IPS DF 4.7 (cell line): ENCODE measurements around the gene STON1.
"Not testable (repeated sequence)": the region's sequence is repeated elsewhere in the genome, so short reads cannot be mapped to it uniquely, and the experiment has no call there.

Experiments used
- DNase-seq: peaks from one replicate; pipeline ENCODE4 v3.0.0-alpha.2; 2013; ENCODE audit warnings: low spot score; ENCODE audit errors: extremely low read depth

Gene STON1

DNA sequence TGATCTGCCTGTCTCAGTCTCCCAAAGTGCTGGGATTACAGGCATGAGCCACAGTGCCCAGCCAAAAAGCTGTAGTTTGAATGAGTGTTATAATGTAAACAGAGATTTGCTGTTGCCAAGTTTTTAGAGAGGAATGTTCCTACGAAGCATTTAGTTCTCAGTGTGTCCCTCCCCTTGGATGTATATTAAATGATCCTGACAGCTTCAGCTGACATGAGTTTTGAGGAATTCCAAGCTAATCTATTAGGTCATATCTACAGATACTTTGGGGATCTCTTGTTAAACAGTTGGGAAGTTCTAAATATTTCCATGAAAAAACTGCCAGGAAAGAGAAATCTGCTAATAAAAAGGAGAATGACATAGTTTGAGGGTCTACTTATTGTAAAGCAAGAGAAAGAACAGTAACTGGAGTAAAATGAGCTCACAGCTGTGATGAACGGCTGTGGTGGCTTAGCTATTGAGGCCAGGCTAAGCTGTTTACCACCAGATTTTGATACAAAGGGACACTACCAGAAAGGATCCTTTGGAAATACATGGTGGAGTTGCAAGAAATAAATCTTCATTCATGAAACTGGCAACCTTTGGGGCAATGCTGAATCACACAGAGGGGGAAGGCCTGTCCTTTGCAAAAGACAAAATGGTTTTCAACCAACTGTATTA lies 2.6 kb upstream of the STON1 start:
- no peak for DNase-seq

DNA sequence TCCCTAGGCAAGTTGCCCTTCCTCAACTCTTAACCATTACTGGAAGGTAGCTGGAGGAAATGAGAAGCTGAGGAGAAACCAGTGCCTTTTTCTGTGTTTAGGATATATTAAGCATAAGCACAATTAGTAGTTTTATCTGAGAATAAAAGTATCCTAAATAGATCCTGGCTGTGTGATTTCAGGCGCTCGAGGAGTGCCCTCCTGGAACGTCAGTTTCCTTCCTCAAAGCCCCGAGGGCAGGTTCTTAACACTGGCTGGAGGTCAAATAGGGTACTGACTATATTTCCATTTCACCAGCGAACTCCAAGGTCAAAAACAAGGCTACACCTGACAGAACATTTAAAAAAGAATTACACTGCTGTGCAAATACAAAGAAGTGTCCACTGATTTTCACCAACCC lies 1.5 kb upstream of the STON1 start:
- no peak for DNase-seq

DNA sequence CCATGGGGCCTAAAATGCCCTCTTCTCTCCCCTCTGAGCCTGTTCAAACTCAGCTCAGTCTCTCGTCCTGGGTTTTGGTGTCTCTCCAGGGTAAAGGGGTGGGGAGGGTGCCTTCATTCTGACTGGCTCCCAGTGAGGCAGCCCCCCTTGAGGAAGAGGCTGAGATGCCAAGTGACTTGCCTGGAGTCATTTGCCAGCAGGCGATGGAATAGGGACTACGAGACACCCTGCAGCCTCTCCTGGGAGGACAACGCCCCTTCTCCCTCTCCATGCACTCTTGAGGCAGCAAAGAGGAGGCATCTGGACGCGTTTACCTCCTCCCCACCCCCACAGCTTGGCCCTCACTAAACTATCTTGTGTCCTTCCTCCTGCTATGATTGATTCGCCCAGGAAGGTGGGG lies 760 bp upstream of the STON1 start:
- DNase-seq = no peak

DNA sequence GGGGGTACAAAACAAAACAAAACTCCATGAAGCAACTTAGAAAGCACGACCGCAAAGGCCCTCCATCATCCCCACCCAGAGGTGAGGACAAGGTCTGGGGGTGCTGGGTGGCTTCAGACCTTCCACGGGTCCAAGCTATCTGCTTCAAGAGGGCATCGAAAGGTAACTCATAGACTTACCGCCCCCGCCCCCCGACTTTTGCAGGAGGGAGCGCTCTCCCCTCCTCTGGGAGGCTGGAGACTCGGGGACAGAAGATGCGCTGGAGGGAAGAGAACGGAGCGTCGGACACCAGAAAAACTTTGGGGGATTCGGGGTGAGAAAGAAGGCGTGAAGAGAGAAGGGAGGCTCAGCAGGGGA lies 300 bp upstream of the STON1 start:
- no peak for DNase-seq

DNA sequence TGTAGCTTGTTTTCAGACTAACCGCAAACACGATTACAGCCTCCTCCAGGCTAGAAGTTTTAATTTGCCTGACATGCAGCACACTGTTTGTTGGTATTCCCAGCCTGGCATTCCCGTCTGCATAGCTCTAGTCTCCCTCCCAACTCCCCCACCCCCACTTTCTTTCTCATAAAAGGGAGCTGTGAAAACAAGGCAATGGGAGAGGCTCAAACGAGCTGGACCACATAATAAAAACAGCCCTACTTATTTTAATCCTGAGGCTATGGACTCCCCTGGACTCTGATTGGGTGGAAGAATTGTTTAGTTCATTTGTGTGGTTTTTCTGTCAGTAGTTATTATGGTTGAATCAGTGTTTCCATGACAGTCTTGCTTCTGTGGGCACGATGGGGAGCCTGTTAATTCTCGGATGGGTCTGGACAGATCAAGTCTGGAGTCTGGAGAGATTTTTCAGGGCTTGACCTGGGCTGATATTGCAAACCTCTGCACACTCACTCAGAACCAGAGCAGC lies 1.2 kb downstream of the STON1 start:
- no peak for DNase-seq

DNA sequence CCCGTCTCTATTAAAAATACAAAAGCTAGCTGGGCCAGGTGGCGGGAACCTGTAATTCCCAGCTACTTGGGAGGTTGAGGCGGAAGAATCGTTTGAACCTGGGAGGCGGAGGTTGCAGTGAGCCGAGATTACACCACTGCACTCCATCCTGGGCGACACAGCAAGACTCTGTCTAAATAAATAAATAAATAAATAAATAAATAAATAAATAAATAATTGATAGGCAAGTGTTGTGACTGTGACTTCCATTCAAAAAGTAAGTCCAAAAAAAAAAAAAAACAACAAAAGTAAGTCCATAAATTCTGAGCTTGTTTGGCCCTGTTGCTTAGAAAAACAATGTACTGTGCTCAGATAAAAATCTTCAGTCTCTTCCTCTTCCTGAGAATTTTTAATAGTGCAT lies 2.2 kb downstream of the STON1 start:
- no peak for DNase-seq

DNA sequence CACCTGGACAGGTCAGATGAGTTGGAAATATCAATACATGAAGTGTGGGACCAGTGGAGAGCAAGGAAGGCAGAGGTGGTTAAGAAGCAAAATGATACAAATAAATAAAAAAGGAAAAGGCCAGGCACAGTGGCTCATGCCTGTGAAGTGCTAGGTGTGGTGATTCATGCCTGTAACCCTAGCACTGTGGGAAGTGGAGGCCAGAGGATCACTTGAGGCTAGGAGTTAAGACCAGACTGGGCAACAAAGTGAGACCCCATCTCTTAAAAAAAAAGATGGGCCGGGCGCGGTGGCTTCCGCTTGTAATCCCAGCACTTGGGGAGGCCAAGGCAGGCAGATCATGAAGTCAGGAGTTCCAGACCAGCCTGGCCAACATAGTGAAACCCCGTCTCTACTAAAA lies 2.9 kb downstream of the STON1 start:
- DNase-seq = no peak

DNA sequence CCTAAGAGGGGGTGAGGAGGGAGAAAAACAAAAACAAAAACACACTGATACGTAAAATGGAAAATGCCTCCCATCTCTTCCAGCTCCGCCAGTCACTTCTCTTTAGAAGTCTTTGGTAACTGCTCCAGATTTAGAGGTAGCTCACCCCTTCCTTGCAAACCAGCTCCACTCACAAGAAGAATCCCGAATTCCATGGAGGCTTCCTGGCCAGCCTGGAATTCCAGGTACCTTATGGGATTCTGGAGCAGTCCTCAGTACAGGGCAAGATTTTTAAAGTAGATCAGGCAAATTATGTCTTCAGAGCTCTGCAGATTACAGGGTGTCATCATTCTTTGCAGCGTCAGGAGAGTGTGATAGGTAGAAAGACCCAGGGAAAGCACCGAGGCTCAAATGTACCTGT lies 4.8 kb downstream of the STON1 start:
- DNase-seq = no peak

DNA sequence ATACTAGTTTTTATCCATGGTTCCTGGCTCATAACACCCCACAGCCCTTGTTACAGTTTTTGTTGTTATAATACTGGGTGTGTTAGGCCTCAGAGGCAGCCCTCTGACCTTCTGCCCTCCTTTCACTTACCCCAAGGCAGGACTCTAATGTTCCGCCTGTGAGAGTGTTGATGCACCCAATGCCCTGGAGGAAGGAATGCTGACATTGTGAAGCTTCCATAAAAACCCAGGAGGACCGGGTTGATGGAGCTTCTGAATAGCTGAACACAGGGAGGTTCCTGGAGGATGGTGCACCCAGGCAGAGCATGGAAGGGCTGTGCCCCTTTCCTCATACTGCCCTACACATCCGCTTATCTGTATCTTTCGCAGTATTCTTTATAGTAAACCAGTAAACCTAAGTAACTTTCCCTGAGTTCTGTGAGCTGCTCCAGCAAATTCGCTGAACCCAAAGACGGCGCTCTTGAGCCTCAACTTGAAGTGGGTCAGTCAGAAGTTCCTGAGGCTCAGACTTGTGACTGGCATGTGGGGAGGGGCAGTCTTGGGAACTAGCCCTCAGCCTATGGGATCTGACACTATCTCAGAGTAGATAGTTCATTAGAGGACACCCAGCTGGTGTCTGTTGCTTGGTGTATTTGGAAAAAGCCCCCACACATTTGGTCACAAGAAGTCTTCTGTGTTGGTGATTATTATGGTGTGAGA lies 10.4 kb downstream of the STON1 start:
- DNase-seq = no peak

DNA sequence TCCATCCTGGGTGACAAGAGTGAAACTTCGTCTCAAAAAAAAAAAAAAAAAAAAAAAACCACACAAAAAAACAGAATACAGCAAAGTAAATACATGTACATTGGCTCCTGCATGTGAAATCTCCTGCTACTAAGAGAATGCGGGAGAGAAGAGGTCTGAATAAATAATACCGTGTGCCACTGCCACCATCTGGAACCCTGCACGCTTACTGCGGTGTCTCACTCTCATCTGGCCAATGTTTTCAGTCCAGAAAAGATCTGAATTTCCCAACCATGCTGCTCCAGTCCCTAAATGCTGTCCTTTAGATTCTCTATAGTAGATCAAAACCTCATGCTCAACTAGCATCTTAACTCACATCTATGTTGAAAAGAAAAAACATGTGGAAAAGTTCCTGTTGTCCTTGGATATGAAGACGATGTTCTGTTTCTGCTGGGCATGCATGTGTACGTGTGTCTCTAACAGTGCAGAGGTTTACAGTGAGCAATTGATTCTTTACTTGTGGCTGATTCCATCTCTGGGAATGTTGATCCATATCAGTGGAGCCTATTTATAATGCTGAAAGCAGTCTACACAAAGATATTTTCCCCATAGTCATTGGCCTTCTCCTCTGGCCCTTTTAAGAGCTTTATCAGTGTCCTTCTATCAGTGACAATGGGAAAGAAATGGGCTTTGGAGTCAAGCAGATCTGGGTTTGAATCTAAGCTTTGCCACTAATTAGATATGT lies 11.9 kb downstream of the STON1 start:
- no peak for DNase-seq

DNA sequence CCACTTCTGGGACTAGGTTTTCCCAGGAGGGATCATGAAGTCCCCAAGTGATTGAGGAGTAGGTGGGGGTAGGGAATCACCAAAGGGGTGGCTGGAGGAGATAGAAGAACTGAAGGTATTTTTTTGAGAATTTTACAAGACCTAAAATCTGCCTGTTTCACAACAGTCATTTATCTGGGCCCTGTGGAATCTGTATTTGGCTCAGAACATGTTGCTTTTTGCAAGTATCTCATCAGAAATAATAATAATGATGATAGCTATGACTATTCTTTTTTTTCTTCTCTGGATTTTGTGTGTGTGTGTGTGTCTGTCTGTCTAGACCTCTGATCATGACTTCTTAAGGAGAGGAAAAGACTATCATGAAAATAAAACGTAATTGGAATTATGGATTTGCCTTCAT lies 13.9 kb downstream of the STON1 start:
- DNase-seq = no peak

DNA sequence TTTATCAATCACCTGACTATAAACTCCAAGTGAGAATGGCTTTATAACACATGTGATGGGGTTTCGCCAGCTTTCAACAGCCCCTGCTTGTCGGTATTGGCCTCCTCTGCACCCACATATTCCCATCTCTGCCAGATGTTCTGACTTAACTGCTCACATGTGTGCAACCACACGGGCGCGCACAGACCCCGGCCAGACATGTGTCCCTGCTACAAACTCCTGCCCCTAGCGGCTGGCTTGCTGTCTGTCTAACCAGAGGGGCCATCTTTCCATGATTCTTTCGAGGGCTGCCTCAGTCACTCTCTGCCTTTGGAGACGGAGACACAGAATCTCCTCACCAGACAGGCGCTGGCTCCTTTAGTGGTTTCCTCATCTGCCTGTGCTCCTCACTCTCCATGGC lies 15.3 kb downstream of the STON1 start:
- DNase-seq = no peak

DNA sequence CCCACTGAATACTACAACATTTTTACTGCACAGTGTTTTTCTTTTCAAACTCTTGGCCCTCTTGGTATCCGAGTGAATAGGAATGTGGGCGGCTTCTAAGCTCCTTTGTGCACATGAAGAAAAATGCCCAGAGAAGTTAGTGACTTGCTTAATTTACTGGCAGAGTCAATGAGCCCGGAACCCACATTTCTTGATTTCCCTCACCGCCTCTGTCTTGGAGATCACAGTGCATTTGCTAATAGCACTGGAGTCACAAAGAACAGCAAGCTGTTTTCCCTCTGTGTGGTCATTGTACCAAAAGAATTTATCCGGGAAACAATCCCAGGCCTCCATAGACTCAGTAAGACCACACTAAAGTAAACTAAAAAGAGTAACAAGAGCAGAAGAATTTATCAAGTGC lies 18.9 kb downstream of the STON1 start:
- DNase-seq = no peak

DNA sequence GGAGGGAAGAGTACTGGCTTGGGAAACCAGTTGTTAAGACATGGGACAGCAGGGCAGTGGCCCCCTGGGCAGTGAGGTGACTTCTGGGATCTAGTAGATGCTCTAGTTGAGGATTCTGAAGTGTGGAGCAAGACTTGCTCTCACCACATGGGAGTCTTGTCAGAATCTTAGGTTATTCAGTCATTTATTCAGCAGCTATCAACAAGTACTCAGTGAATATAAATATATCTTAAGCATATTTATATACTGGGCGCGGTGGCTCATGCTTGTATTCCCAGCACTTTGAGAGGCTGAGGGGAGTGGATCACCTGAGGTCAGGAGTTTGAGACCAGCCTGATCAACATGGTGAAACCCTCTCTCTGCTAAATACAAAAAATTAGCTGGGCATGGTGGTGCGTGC lies 20.0 kb downstream of the STON1 start:
- DNase-seq = no peak

DNA sequence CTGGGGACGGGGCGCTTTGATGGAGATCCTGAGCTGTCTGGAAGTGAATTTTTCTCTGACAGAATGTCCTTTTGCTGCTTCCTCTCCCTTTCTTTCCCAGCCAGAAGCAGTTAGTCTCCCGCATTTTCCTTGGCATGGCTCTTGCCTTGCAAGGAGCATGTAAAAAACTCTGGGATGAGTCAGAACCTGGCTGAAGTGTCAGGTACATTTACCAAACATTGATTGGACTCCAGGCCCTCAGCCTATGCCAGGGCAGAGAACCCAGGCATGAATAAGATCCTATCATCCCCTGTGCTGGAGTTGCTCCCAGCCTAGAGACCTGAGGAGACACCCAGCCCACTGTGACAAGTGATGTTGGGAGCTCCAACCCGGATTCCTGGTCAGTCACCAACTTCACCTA lies 21.6 kb downstream of the STON1 start:
- no peak for DNase-seq

DNA sequence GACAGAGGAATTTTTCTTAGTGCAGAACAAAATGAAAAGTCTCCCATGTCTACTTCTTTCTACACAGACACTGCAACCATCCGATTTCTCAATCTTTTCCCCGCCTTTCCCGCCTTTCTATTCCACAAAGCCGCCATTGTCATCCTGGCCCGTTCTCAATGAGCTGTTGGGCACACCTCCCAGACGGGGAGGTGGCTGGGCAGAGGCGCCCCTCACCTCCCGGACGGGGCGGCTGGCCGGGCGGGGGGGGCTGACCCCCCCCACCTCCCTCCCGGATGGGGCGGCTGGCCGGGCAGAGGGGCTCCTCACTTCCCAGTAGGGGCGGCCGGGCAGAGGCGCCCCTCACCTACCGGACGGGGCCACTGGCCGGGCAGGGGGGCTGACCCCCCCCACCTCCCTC lies 25.1 kb downstream of the STON1 start:
- DNase-seq = not testable (repeated sequence)

DNA sequence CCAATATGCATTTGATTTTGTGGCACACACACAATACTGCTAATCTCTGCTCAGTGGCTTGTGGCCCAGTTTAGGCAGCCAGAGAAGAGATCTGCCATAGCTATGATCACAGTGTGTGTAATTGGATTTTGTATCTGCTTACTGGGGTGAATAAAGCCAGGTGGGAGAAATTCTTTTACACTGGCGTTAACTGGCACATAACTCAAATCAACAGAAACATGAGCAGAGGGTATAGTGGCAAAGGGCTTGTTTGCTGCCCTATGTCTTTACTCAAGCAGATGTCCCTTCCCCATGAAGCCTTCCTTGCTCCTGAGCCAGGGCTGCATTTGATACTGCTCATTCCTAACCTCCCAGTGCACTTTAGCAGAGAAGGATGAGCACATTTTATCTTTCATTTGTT lies 28.5 kb downstream of the STON1 start:
- no peak for DNase-seq

DNA sequence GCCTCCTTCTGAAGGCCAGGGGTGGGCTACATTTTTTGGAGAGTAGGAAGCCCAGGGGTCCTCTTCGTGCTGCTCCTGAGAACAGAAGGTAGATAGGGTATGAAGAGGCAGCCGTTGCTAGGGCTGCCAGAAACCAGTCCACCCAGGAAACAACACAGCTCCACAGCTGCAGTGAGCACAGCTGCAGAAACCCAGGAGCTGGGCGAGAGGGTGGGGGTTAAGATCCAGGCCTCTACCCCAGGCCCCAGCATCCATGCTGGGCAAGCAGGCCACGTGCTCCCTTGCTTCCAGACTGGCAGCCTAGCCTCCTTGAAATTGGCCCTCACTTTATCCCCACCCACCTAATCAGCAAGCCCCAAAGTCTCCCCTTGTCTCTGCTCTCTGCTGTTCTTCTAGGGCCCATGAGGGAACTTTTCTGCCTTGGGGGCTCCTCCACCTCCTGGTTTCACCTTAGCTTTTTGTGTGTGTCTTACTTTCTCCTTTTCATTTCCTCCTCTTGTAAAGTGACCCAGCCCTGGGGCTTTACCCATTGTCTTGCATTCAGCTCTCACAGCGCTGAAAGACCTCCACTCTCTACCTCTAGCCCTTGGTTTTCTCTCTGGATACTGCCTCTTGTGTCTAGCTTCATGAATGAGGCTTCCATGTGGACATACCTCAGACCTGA lies 30.7 kb downstream of the STON1 start:
- no peak for DNase-seq

DNA sequence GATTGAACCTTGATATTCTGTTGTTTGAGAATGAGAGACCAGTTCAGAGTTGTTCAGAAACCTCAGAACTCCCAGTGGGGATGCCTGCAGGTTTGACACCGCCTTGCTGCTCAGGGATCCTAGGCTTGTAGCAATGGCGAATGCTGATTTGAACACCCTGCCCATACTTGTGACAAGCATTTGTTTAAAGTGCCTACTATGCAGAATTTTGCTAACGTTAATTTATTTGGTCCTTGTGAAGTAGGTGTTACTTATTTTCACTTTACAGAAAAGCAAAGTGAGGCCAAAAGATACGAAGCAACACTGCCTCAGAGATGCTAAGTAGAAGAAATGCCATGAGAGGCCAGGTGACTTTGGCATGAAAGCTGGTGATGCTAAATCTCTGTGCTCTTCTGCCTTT lies 32.3 kb downstream of the STON1 start:
- no peak for DNase-seq

DNA sequence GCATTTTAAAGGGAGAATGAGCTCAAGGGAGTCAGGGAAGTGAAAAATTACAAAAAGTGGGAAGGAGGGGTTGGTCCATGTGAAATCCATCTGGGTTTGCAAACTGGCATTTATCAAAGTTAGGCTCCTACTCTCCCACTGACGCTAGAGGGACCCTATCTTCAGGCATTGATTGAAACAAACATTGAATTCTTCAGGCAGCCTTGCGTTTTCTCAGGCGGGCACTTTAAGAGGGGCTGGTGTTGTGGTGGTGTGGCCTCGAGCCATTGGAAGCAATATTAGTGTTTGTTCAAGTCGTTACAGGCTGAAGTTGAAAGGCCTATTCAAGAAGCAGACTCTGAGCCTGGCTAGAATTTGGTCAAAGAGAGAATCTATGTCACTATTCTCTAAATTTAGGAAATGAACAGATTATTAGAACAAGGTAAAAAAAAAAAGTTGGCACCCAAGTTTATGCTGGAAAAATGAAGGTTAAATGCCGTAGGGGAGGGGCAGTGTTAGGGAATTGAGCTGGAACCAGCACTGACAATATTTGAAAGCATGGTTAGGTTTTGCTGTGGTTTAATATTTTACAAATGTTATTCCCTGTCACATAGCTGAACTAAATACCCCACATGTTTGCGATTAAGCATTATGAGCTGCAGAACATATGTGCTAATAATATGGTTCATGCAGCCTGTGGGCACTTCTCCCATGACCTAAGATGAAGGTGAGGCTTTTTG lies 36.8 kb downstream of the STON1 start:
- no peak for DNase-seq

DNA sequence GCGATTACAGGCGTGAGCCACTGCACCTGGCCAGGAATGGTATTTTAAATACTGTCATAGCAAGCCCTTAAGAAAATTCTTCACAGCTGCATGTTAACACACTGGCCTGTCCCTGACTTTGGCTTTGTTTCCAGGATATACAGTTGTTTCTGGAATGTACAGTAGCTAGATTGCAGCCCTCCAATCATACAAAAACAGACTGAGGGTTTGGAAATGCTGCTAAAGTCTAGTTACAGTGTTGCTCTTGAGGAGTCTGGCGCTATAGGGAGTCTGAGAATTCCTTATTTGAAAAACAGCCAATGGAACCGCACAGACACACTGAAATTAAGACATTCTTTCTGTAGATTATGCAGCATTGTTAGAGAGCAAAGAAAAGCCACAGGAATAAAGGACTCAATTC lies 37.7 kb downstream of the STON1 start:
- no peak for DNase-seq

DNA sequence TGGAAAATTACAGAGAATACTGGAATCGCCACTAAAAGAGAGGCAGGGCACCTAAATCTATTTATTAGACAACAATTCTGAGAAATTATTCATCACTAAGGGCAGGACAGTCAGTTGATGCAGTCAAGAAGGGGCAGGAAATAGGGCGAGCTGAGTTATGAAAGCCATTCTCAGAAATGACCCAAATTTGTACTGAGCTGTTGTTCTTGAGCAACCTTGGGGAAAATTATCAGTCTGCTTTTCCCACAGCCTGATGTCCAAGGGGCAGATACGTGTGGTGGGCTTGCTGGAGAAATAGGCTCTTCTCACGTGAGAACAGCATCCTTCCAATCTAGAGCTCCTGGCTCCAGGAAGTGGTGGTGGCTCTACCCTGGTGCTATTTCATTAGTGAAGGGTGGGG lies 38.6 kb downstream of the STON1 start:
- no peak for DNase-seq
